NCI-H345 treated with DMSO at 0.1 percent for 48 hours (cell line): ENCODE results near the gene IFNL3.
"Not testable (repeated sequence)": the region's sequence is repeated elsewhere in the genome, so short reads cannot be mapped to it uniquely, and the experiment has no call there.

Source experiments
- DNase-seq: peaks from one replicate; lab custom pipeline; 2025; ENCODE audit not compliant: unreplicated experiment; lab: John Stamatoyannopoulos, UW

Gene IFNL3

GRCh38 chr19:39218230-39219007 is 26.4 kb downstream of the IFNL3 start:
- peak; percentile 42 for DNase-seq

- DNase-seq = no peak
Measured at GRCh38 chr19:39217094-39217493, 27.7 kb downstream of the IFNL3 start.

- not testable (repeated sequence) for DNase-seq
Measured at GRCh38 chr19:39215323-39215722, 29.5 kb downstream of the IFNL3 start.

GRCh38 chr19:39212375-39212742 is 32.4 kb downstream of the IFNL3 start:
- no peak for DNase-seq

- DNase-seq = no peak
Measured at GRCh38 chr19:39211731-39212374, 33.0 kb downstream of the IFNL3 start.

- no peak for DNase-seq
Measured at GRCh38 chr19:39209196-39209595, 35.6 kb downstream of the IFNL3 start.

- no peak for DNase-seq
Measured at GRCh38 chr19:39208175-39208795, 36.5 kb downstream of the IFNL3 start.

GRCh38 chr19:39207293-39207836 is 37.4 kb downstream of the IFNL3 start:
- no peak for DNase-seq

GRCh38 chr19:39206122-39206521 is 38.7 kb downstream of the IFNL3 start:
- no peak for DNase-seq

GRCh38 chr19:39205449-39205764 is 39.4 kb downstream of the IFNL3 start:
- DNase-seq = no peak

GRCh38 chr19:39203372-39204341 is 41.1 kb downstream of the IFNL3 start, which contains the start of gene SYCN:
SYCN (minus strand) TSS chr19:39204263; CDS start chr19:39204254, 9 bp downstream.
- no peak for DNase-seq

- DNase-seq = no peak
Measured at GRCh38 chr19:39202998-39203355, 41.8 kb downstream of the IFNL3 start.

GRCh38 chr19:39200803-39201115 is 44.0 kb downstream of the IFNL3 start:
- no peak for DNase-seq

- no peak for DNase-seq
Measured at GRCh38 chr19:39200066-39200802, 44.6 kb downstream of the IFNL3 start.

- DNase-seq = no peak
Measured at GRCh38 chr19:39199025-39199424, 45.8 kb downstream of the IFNL3 start.

GRCh38 chr19:39197808-39198207 is 47.0 kb downstream of the IFNL3 start:
- no peak for DNase-seq

- DNase-seq = no peak
Measured at GRCh38 chr19:39196860-39197562, 47.8 kb downstream of the IFNL3 start, which contains the start of gene NCCRP1. NCCRP1 (plus strand) TSS chr19:39196964; CDS start chr19:39196983, 19 bp downstream.

- DNase-seq = no peak
Measured at GRCh38 chr19:39196320-39196719, 48.5 kb downstream of the IFNL3 start.

GRCh38 chr19:39195755-39196154 is 49.1 kb downstream of the IFNL3 start:
- DNase-seq = no peak
